ENCODE measurements around the gene ATP11A.

Gene ATP11A

GRCh38 chr13:112851107-112852038, 161.5 kb downstream of the ATP11A start:
- in situ Hi-C loops (cut with MboI; ENCODE audit: low sequenced_read_pairs), result loop anchor here (25.0 kb wide), 1 partner anchor 214 kb away; no protein-coding TSS in a partner anchor

- in situ Hi-C loops (cut with MboI; ENCODE audit: low sequenced_read_pairs), result loop anchor here (25.0 kb wide), 1 partner anchor 215 kb away; no protein-coding TSS in a partner anchor
These were observed 162.6 kb downstream of the ATP11A start for GRCh38 chr13:112852392-112852791.

DNA sequence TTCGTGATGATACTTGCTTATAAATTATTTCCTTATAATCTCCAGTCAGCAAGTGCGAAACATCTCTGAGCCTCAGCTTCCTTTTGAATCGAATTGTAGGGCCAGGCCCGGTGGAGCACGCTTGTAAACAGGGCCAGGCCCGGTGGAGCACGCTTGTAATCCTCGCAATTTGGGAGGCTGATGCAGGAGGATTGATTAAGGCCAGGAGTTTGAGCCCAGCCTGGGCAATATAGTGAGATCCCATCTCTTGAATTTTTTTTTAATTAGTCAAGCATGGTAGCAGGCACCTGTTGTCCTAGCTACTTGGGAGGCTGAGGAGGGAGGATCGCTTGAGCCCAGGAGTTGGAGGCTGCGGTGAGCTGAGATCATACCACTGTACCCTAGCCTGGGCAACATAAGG, 163.0 kb downstream of the ATP11A start:
- in situ Hi-C loops (cut with MboI; ENCODE audit: low sequenced_read_pairs), result loop anchor here (25.0 kb wide), 1 partner anchor 216 kb away; no protein-coding TSS in a partner anchor

- in situ Hi-C loops (cut with MboI; ENCODE audit: low sequenced_read_pairs), result loop anchor here (25.0 kb wide), 1 partner anchor 217 kb away; no protein-coding TSS in a partner anchor
These were observed 164.5 kb downstream of the ATP11A start for GRCh38 chr13:112854321-112854720.

DNA sequence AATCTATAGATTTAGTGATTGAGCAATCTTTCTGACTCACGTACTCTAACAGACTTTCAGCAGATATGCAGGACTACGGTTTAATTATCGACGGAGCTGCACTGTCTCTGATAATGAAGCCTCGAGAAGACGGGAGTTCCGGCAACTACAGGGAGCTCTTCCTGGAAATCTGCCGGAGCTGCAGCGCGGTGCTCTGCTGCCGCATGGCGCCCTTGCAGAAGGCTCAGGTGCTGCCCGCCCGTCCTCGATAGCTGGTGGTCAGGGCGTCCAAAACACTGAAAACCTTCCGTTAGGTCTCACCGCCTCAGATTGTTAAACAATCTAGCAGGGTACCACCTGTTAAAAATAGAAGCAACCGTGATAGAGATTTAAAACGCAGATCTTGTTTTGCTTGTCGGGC, 166.0 kb downstream of the ATP11A start:
- in situ Hi-C loops (cut with MboI; ENCODE audit: low sequenced_read_pairs), result loop anchor here (25.0 kb wide), 1 partner anchor 219 kb away; no protein-coding TSS in a partner anchor

GRCh38 chr13:112857914-112858490, 168.2 kb downstream of the ATP11A start:
- in situ Hi-C loops (cut with MboI; ENCODE audit: low sequenced_read_pairs), result loop anchor here (25.0 kb wide), 1 partner anchor 221 kb away; no protein-coding TSS in a partner anchor

- in situ Hi-C loops (cut with MboI; ENCODE audit: low sequenced_read_pairs), result loop anchor here (25.0 kb wide), 1 partner anchor 222 kb away; no protein-coding TSS in a partner anchor
These were observed 169.4 kb downstream of the ATP11A start for GRCh38 chr13:112859128-112859816.

DNA sequence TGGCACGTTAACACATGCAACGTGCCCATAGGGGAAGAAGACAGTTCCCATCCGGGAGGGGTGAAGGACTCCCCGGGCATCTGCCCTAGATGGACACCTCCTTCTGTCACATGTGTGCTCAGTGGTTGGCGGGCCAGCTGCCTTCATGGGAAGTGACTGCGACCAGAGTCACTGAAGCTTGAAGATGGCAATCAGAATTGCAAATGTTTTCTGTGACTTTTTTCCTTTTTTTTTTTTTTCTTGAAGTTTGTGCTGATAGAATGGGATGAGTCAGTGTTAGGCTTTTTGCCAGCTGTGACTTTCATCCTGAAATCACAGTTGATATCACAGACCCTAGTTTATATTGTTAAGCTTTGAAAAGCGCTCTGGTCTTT, 170.0 kb downstream of the ATP11A start:
- in situ Hi-C loops (cut with MboI; ENCODE audit: low sequenced_read_pairs), result loop anchor here (25.0 kb wide), 1 partner anchor 223 kb away; no protein-coding TSS in a partner anchor

DNA sequence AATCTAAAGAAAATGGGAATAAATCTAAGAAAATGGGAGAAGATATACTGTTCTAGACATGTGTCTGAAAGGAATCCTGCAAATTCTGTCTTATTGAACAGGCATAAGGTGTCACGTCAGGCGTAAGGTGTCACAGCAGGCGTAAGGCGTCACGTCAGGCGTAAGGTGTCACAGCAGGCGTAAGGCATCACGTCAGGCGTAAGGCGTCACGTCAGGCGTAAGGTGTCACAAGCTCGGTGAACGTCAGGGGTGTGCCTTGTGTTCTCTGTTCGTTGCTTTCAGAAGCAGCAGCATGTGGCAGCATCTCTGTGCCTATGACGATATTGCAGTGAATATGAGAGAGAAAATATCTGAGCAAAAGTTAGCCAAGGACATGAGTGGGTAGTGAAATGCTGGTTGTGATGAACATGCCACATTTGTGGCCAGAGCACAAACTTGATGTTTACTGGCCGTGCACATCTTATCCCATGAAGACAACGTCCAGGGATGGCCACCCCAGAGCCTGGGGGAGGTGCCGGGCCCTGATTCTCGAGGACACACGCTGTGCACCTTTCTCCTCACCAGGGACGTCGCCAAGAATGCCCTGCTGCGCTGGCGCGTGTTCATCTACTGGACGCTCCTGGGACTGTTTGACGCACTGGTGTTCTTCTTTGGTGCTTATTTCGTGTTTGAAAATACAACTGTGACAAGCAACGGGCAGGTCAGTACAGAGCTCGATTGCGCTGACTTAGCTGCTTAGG, 172.2 kb downstream of the ATP11A start:
- in situ Hi-C loops (cut with MboI; ENCODE audit: low sequenced_read_pairs), result loop anchor here (25.0 kb wide), 1 partner anchor 225 kb away; no protein-coding TSS in a partner anchor

GRCh38 chr13:112863356-112863755, 173.5 kb downstream of the ATP11A start:
- in situ Hi-C loops (cut with MboI; ENCODE audit: low sequenced_read_pairs), result loop anchor here (25.0 kb wide), 1 partner anchor 226 kb away; no protein-coding TSS in a partner anchor

DNA sequence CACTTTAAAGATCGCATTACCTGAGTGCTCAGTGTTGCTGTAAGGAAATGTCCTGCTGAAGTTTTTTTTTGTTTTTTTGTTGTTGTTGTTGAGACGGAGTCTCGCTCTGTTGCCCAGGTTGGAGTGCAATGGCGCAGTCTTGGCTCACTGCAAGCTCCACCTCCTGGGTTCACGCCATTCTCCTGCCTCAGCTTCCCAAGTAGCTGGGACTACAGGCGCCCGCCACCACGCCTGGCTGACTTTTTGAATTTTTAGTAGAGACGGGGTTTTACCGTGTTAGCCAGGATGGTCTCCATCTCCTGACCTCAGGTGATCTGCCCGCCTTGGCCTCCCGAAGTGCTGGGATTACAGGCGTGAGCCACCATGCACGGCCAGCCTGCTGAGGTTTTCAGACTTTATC, 175.6 kb downstream of the ATP11A start:
- in situ Hi-C loops (cut with MboI; ENCODE audit: low sequenced_read_pairs), result loop anchor here (25.0 kb wide), 1 partner anchor 228 kb away; no protein-coding TSS in a partner anchor

DNA sequence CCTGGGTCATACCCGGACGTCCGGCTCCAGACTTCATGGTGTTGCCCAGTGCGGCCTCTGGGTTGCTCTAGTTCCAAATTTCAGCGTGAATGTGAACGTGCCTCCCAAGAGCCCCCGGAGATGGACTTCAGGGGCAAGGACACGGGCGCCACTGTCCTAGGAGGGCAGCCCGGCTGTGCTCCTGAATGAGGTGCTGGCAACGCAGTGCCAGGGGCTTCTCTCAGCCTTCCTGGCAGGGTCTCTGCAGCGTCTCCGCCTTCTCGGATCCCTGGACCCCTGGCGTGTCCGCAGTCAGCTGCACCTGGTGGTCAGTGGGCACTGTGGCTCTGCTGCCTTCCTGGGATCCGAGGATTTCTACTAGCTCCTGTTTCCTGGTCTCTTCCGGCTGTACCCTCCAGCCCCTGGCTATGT, 177.5 kb downstream of the ATP11A start:
- in situ Hi-C loops (cut with MboI; ENCODE audit: low sequenced_read_pairs), result loop anchor here (25.0 kb wide), 1 partner anchor 230 kb away; no protein-coding TSS in a partner anchor

- in situ Hi-C loops (cut with MboI; ENCODE audit: low sequenced_read_pairs), result loop anchor here (25.0 kb wide), 1 partner anchor 231 kb away; no protein-coding TSS in a partner anchor
These were observed 178.5 kb downstream of the ATP11A start for GRCh38 chr13:112868308-112868707.

DNA sequence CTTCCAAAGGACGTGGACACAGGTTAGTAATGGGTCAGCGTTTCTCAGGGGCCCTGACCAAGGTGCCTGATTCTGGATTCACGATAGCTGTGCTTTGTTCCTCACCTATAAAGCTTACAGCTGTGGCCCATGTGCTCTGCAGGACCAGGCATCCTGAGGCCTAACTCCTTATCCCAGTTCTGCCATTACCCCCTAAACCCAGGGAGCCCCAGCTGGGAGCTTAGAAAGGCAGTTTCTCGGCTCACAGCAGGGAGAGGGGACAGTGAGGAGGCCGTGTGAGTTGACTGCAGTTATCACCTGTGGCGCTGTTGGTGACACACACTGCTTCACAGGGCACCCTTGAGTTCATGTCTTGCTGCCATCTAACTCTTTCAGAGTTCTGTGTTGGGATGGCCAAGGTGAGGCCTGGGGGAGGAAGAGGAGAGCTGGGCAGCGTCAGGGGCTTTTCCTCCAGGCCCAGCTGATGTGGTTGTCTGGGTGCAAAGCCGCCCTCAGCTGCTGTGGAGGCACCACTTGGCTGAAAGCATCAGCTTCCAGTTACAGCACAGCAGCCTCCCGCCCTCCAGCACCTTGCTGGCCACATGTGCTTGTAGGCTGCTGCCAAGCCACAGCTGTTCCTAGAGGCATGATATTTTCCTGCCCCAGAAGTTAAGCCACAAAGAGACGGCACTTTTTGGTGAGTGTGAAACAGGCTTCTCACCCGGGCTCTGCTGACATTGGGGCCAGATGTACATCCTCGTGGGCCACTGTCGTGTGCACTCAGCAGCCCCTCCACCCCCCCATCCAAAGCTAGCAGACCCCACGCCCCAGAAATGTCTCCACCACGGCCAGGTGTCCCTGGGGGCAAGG, 179.6 kb downstream of the ATP11A start:
- in situ Hi-C loops (cut with MboI; ENCODE audit: low sequenced_read_pairs), result loop anchor here (25.0 kb wide), 1 partner anchor 232 kb away; no protein-coding TSS in a partner anchor

- in situ Hi-C loops (cut with MboI; ENCODE audit: low sequenced_read_pairs), result loop anchor here (25.0 kb wide), 1 partner anchor 233 kb away; no protein-coding TSS in a partner anchor
These were observed 180.2 kb downstream of the ATP11A start for GRCh38 chr13:112870051-112870331.

DNA sequence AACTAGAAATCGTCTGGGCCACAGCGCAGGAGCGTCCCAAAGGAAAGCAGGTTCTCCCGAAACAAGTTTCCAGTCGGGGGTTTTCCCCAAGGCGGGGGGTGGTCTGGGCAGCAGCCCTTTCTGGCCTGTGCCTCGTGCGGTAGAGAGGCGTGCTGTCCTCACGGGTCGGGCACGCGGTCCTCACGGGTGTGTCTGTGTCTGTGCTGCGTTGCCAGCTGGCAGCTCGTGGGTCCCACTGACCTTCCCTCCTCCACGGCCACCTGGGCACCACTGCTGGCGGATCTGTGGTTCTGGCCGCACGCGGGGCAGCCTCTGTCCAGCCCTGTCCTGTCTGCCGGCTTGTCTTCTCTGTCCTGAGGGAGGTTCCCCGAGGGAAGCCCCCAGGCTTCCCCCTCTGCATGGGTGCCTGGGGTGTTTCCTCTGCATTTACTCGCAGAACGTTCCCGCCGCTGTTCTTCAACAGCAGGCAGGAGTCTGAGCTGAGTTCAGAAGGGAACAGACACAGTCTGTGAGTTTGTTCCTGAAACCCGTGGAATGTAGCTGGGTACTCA, 181.0 kb downstream of the ATP11A start:
- in situ Hi-C loops (cut with MboI; ENCODE audit: low sequenced_read_pairs), result loop anchor here (25.0 kb wide), 1 partner anchor 234 kb away; no protein-coding TSS in a partner anchor

GRCh38 chr13:112871742-112872141, 181.9 kb downstream of the ATP11A start:
- in situ Hi-C loops (cut with MboI; ENCODE audit: low sequenced_read_pairs), result loop anchor here (25.0 kb wide), 1 partner anchor 234 kb away; no protein-coding TSS in a partner anchor

Data from HL-60/S4 treated with retinoic acid at 250 ng/mL for 4 days and 3 days (cell line).